ENCODE data around the gene DNAH1.

DNAH1 gene

GRCh38 chr3:52324676-52325075, 8.6 kb downstream of the DNAH1 start:
- no peak for TF ChIP-seq CTCF (conservative IDR thresholded peaks at IDR 0.05)
- H3K27ac ChIP-seq: no peak overlapping the region

GRCh38 chr3:52325686-52326085, 9.6 kb downstream of the DNAH1 start:
- TF ChIP-seq CTCF (conservative IDR thresholded peaks at IDR 0.05): no peak
- H3K27ac ChIP-seq: no peak overlapping the region

GRCh38 chr3:52326976-52327375, 10.9 kb downstream of the DNAH1 start:
- no peak for TF ChIP-seq CTCF (conservative IDR thresholded peaks at IDR 0.05)

GRCh38 chr3:52327486-52328290, 11.6 kb downstream of the DNAH1 start:
- H3K27ac ChIP-seq: no peak overlapping the region
- TF ChIP-seq CTCF (conservative IDR thresholded peaks at IDR 0.05): no peak

More at GRCh38 chr3:52326976-52327375, 10.9 kb downstream of the DNAH1 start:
- no peak overlapping the region for H3K27ac ChIP-seq

GRCh38 chr3:52328536-52329080, 12.5 kb downstream of the DNAH1 start:
- no peak overlapping the region for H3K27ac ChIP-seq
- no peak for TF ChIP-seq CTCF (conservative IDR thresholded peaks at IDR 0.05)

GRCh38 chr3:52330194-52330805, 14.2 kb downstream of the DNAH1 start:
- TF ChIP-seq CTCF (conservative IDR thresholded peaks at IDR 0.05): no peak
- H3K27ac ChIP-seq: no peak overlapping the region

GRCh38 chr3:52331091-52331490, 15.0 kb downstream of the DNAH1 start:
- no peak for TF ChIP-seq CTCF (conservative IDR thresholded peaks at IDR 0.05)
- no peak overlapping the region for H3K27ac ChIP-seq
